Measurements from ENCODE around the gene KIAA1755.

DNA sequence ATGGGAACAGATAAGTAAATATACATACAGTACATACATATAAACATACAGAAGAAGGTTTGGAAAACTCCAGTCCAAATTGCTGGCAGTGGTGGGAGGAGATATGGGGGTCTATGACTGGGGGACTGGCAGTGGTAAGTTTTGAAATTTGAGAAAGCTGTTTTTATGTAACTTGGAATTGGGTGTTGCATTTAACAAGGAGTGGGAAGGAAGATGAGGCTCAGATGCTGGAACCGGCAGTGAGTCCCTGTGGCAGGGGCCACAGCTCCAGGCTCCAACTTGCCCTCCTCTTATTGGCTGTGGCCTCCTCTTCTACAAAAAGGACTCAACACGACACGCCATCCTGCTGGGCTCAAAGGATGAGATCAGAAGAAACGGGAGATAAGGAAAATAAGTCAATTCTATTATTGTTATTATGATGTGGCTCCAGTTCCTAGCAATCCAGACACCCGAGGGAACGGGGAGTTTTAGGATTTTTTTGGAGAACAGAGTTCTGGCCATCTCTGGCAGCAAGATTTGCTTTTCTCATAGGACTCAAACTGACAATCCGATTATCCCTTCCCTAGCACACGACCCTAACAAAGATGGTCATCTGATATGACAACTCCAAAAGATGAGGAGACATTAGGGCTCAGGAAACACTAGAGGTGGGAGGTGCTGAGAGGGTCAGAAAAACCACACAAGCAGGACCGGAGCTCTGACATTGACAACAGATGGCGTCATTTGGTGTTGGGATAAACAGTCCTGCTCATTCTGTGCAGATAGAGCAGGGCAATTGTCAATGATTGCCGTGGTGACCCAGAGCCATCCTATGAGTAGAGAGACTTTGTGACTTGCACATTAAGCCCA, 89.5 kb downstream of the KIAA1755 start:
- TF ChIP-seq, protein P1, sequence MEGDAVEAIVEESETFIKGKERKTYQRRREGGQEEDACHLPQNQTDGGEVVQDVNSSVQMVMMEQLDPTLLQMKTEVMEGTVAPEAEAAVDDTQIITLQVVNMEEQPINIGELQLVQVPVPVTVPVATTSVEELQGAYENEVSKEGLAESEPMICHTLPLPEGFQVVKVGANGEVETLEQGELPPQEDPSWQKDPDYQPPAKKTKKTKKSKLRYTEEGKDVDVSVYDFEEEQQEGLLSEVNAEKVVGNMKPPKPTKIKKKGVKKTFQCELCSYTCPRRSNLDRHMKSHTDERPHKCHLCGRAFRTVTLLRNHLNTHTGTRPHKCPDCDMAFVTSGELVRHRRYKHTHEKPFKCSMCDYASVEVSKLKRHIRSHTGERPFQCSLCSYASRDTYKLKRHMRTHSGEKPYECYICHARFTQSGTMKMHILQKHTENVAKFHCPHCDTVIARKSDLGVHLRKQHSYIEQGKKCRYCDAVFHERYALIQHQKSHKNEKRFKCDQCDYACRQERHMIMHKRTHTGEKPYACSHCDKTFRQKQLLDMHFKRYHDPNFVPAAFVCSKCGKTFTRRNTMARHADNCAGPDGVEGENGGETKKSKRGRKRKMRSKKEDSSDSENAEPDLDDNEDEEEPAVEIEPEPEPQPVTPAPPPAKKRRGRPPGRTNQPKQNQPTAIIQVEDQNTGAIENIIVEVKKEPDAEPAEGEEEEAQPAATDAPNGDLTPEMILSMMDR (conservative IDR thresholded peaks at IDR 0.05; ENCODE audit: low read depth, low read length) = no peak
- no peak for TF ChIP-seq EZH2 (IDR thresholded peaks at IDR 0.05; ENCODE audit: borderline replicate concordance, low read depth, low read length, poor library complexity, severe bottlenecking)
